ENCODE data around the gene DCAF4.

The DCAF4 gene

DNA sequence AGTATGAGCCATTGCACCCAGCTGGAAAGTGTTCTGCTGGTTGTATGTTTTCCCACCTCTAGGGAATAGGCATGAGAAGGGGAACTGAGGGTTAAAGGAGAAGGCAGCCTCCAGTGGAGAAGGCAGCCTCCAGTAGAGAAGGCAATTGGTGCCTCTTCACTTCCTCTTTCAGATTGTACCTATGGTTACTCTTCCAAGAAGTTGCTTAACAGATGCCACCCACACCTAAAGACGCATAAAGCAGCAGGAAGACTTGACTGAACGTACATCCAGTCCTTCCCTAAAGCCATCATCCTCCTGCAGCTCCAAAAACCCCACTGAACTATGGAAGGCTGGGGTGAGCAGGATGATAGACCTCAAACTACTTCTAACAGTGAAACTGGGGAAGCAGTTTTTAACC lies 45.4 kb upstream of the DCAF4 start:
- no peak for DNase-seq (ENCODE audit: extremely low read depth, insufficient read length)
- Histone ChIP-seq H3K36me3 (ENCODE audit: control insufficient read depth, insufficient read depth, low read length) (peaks cover 1% of the 10 kb centered on the region; the same call in 1 of the 2 replicates), H3K4me3 (replicated peaks; ENCODE audit: low read depth, low read length) (no peak overlapping the region), H3K27me3 (replicated peaks; ENCODE audit: control insufficient read depth, insufficient read depth, low read length) (no peaks in the 10 kb centered on the region)
- TF ChIP-seq, protein P1, sequence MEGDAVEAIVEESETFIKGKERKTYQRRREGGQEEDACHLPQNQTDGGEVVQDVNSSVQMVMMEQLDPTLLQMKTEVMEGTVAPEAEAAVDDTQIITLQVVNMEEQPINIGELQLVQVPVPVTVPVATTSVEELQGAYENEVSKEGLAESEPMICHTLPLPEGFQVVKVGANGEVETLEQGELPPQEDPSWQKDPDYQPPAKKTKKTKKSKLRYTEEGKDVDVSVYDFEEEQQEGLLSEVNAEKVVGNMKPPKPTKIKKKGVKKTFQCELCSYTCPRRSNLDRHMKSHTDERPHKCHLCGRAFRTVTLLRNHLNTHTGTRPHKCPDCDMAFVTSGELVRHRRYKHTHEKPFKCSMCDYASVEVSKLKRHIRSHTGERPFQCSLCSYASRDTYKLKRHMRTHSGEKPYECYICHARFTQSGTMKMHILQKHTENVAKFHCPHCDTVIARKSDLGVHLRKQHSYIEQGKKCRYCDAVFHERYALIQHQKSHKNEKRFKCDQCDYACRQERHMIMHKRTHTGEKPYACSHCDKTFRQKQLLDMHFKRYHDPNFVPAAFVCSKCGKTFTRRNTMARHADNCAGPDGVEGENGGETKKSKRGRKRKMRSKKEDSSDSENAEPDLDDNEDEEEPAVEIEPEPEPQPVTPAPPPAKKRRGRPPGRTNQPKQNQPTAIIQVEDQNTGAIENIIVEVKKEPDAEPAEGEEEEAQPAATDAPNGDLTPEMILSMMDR (IDR thresholded peaks at IDR 0.05; ENCODE audit: insufficient read depth, low read length, poor library complexity, severe bottlenecking): no peak

GRCh38 chr14:72881543-72881942 lies 44.7 kb upstream of the DCAF4 start:
- TF ChIP-seq, protein P1 (IDR thresholded peaks at IDR 0.05; ENCODE audit: insufficient read depth, low read length, poor library complexity, severe bottlenecking): no peak
- DNase-seq (ENCODE audit: extremely low read depth, insufficient read length): no peak
- Histone ChIP-seq H3K27me3 (replicated peaks; ENCODE audit: control insufficient read depth, insufficient read depth, low read length) (no peaks in the 10 kb centered on the region), H3K4me3 (replicated peaks; ENCODE audit: low read depth, low read length) (no peak overlapping the region), H3K36me3 (ENCODE audit: control insufficient read depth, insufficient read depth, low read length) (0 out of 2 replicates have a peak, but pooled peaks cover 1% of the 10 kb centered on the region)

GRCh38 chr14:72882047-72882446 lies 44.2 kb upstream of the DCAF4 start:
- Histone ChIP-seq H3K36me3 (ENCODE audit: control insufficient read depth, insufficient read depth, low read length) (0 out of 2 replicates have a peak, but pooled peaks cover 1% of the 10 kb centered on the region), H3K27me3 (replicated peaks; ENCODE audit: control insufficient read depth, insufficient read depth, low read length) (no peaks in the 10 kb centered on the region), H3K4me3 (replicated peaks; ENCODE audit: low read depth, low read length) (no peak overlapping the region)
- TF ChIP-seq, protein P1 (IDR thresholded peaks at IDR 0.05; ENCODE audit: insufficient read depth, low read length, poor library complexity, severe bottlenecking): no peak
- no peak for DNase-seq (ENCODE audit: extremely low read depth, insufficient read length)

DNA sequence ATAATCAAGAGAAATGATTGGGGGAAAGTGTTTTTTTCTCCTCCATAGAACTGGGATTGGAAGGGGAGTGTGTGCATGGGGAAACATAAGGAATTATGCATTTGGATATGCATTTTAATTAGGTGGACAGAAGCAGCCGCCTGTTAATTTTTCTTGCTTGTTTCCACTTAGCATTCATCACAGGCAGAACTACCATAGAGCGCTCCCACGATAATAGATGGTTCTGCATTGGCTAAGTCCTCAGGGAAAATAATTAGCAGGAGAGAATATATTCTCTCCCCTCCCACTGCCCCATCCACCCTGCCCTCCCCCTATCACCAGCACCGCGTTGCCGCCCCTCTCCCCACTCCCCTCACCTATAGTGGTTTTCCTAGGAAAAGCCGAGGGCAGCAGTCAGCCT lies 43.8 kb upstream of the DCAF4 start:
- TF ChIP-seq, protein P1 (IDR thresholded peaks at IDR 0.05; ENCODE audit: insufficient read depth, low read length, poor library complexity, severe bottlenecking): no peak
- no peaks in the 10 kb centered on the region for H3K27me3 ChIP-seq (replicated peaks; ENCODE audit: control insufficient read depth, insufficient read depth, low read length)
- DNase-seq (ENCODE audit: extremely low read depth, insufficient read length): no peak
- 0 out of 2 replicates have a peak, but pooled peaks cover 1% of the 10 kb centered on the region for H3K36me3 ChIP-seq (ENCODE audit: control insufficient read depth, insufficient read depth, low read length)
- H3K4me3 ChIP-seq (replicated peaks; ENCODE audit: low read depth, low read length): no peak overlapping the region

GRCh38 chr14:72883109-72883508 lies 43.2 kb upstream of the DCAF4 start:
- Histone ChIP-seq H3K36me3 (ENCODE audit: control insufficient read depth, insufficient read depth, low read length) (0 out of 2 replicates have a peak, but pooled peaks cover 1% of the 10 kb centered on the region), H3K4me3 (replicated peaks; ENCODE audit: low read depth, low read length) (no peak overlapping the region)

More at GRCh38 chr14:72883109-72883508, 43.2 kb upstream of the DCAF4 start:
- no peaks in the 10 kb centered on the region for H3K27me3 ChIP-seq (replicated peaks; ENCODE audit: control insufficient read depth, insufficient read depth, low read length)
- no peak for DNase-seq (ENCODE audit: extremely low read depth, insufficient read length)
- TF ChIP-seq, protein P1 (IDR thresholded peaks at IDR 0.05; ENCODE audit: insufficient read depth, low read length, poor library complexity, severe bottlenecking): no peak

Measured in GM06990 (cell line).